Natural killer cell (primary cell): ENCODE results near the gene IP6K3. TPM values are rescaled to one million over a fixed set of nuclear protein-coding genes. Genes with fewer than 3 reads are reported as not detected.

Experiments
- ATAC-seq, 3 donors: fragments of 150-1000 bp in 2 of 3; fragments of 200-7000 bp in 1 of 3; cut with Tn5 transposase; 1 replicate in 1 of 3; 2 replicates in 2 of 3; pipeline ENCODE4 v1.10.0; 2021; ENCODE audit warnings: mild to moderate bottlenecking in 2 of 3, moderate library complexity in 2 of 3
- DNase-seq, 2 donors: peaks; one replicate each; pipeline versions ENCODE4 v3.0.0 to v3.0.0-alpha.2; 2013 to 2021; ENCODE audit warnings: mixed read lengths in 1 of 2
- H3K27ac ChIP-seq: one replicate; pipeline ENCODE4 v1.5.1; 2013; ENCODE audit warnings: mild to moderate bottlenecking, low read length
- H3K27me3 ChIP-seq: one replicate; pipeline ENCODE4 v1.6.1; 2013; ENCODE audit warnings: low read length; ENCODE audit not compliant: control insufficient read depth, insufficient read depth
- H3K36me3 ChIP-seq: one replicate; pipeline ENCODE4 v1.6.1; 2013; ENCODE audit warnings: low read length; ENCODE audit not compliant: control insufficient read depth, insufficient read depth
- H3K4me1 ChIP-seq: one replicate; pipeline ENCODE4 v1.6.1; 2013; ENCODE audit warnings: low read length; ENCODE audit not compliant: control insufficient read depth, insufficient read depth
- H3K4me3 ChIP-seq: one replicate; pipeline ENCODE4 v1.5.1; 2013; ENCODE audit warnings: low read length
- H3K9me3 ChIP-seq: one replicate; pipeline ENCODE4 v1.6.1; 2013; ENCODE audit warnings: low read length; ENCODE audit not compliant: control insufficient read depth, insufficient read depth
- H3K27ac Mint-ChIP-seq, 2 donors: one replicate each; pipeline ENCODE4 v1.8.0; 2022; ENCODE audit warnings: mild to moderate bottlenecking in 2 of 2, mixed read lengths in 2 of 2, moderate library complexity in 1 of 2
- H3K27me3 Mint-ChIP-seq, 2 donors: one replicate each; pipeline ENCODE4 v1.8.0; 2022; ENCODE audit warnings: low read depth in 2 of 2, mixed read lengths in 2 of 2
- H3K36me3 Mint-ChIP-seq: one replicate; pipeline ENCODE4 v1.8.0; 2022; ENCODE audit warnings: mixed read lengths
- H3K4me1 Mint-ChIP-seq, 2 donors: one replicate each; pipeline ENCODE4 v1.8.0; 2022; ENCODE audit warnings: mixed read lengths in 2 of 2
- H3K4me3 Mint-ChIP-seq: one replicate; pipeline ENCODE4 v1.8.0; 2022; ENCODE audit warnings: mild to moderate bottlenecking, moderate library complexity, mixed read lengths
- H3K9me3 Mint-ChIP-seq, 2 donors: one replicate each; pipeline ENCODE4 v1.8.0; 2022; ENCODE audit warnings: mixed read lengths in 2 of 2
- WGBS: methylation state at CpG from one replicate; pipeline ENCODE4 v1.1.7; 2013; ENCODE audit warnings: missing lambda C conversion rate; ENCODE audit not compliant: insufficient coverage; 5-methylcytosine and 5-hydroxymethylcytosine counted together
- intact Hi-C: fragments of 100-400 bp; cut with micrococcal nuclease; formaldehyde crosslinking; loops from one replicate; pipeline ENCODE4 v1.14.2; 2022
- total RNA-seq, 4 donors: library from RNA; stranded (reverse); fragments of 120-200 nt in 1 of 4; gene quantifications; one replicate each; pipeline versions ENCODE4 v1.2.3 to v1.2.4, GENCODE V29; 2013 to 2022
- TF ChIP-seq, protein P1 (sequence below): fragments of 200-600 bp; IDR thresholded peaks from one replicate; pipeline ENCODE4 v1.8.0; 2022; ENCODE audit warnings: antibody characterized with exemption

IP6K3 gene
- total RNA-seq, 3 donors from 2014 or later (not counting 1 experiment from before 2014, with no cell fraction given): not detected

DNA sequence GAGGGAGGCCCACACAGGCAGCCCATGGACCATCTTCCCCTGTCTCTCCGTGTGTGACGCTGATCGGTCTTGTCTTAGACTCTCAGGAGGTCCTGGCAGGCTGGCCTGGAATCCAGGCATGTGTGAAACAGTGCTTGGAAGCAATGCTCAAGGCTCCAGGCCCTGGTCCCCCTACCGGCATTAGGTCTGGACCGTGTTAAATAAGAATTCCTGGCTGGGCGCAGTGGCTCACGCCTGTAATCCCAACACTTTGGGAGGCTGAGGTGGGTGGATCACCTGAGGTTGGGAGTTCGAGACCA lies 13.0 kb downstream of the IP6K3 start:
- Mint-ChIP-seq H3K36me3 (no peaks in the 10 kb centered on the region), H3K4me3 (no peak overlapping the region), H3K9me3 (no peaks in the 10 kb centered on the region), H3K4me1 (no peaks in the 10 kb centered on the region), H3K27ac (no peak overlapping the region), H3K27me3 (no peaks in the 10 kb centered on the region)
- Histone ChIP-seq H3K4me3 (no peak overlapping the region), H3K36me3 (no peaks in the 10 kb centered on the region), H3K9me3 (no peaks in the 10 kb centered on the region), H3K27me3 (no peaks in the 10 kb centered on the region), H3K4me1 (no peaks in the 10 kb centered on the region), H3K27ac (no peak overlapping the region)
- WGBS: 97% methylated on average over 8 of the region's 8 CpGs
- TF ChIP-seq, protein P1, sequence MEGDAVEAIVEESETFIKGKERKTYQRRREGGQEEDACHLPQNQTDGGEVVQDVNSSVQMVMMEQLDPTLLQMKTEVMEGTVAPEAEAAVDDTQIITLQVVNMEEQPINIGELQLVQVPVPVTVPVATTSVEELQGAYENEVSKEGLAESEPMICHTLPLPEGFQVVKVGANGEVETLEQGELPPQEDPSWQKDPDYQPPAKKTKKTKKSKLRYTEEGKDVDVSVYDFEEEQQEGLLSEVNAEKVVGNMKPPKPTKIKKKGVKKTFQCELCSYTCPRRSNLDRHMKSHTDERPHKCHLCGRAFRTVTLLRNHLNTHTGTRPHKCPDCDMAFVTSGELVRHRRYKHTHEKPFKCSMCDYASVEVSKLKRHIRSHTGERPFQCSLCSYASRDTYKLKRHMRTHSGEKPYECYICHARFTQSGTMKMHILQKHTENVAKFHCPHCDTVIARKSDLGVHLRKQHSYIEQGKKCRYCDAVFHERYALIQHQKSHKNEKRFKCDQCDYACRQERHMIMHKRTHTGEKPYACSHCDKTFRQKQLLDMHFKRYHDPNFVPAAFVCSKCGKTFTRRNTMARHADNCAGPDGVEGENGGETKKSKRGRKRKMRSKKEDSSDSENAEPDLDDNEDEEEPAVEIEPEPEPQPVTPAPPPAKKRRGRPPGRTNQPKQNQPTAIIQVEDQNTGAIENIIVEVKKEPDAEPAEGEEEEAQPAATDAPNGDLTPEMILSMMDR: no peak
- DNase-seq (no peak), ATAC-seq (no peak)
- intact Hi-C loops: no loop called here

DNA sequence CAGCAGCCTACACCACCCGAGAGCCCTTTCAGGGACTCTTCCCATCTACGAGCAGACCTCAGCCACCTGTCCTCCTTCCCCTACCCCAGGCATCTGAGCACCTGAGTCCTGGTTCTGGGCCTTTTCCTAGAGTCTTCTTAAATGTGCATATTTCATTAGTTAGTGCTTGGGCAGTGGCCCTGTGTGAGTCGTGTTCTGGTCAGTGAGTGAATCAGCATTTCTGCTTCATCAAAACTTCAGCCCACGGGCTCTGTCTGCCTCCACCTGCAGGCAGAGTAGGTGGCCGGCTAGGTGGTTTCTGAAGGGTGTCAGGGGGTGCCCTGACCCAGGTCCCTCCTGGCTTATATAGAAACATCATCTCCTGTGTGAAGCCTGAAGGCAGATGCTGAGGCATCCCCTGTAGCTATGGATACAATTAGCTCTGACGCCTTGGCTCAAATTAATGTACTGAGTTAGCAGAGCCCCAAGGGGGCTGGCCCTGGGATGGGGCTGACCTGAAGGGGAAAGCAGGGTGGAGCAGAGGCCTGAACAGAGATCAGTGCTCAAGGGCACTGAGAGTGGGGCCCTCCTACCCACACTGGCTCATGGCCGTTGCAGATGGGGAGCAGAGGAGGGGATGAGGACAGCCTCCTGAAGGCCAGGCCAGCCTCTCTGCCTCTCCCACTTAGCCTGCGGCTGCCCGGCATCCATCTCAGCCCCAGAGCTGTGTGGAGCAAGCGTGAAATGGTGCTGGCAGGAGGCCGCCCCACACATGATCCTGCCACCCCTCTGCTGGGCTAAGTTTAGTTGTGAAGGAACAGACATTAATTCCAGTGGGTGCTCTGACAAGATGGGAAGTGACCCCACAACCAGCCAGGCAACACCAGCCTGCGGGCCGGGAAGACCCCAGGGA lies 13.6 kb downstream of the IP6K3 start:
- no peak overlapping the region for H3K27ac Mint-ChIP-seq

DNA sequence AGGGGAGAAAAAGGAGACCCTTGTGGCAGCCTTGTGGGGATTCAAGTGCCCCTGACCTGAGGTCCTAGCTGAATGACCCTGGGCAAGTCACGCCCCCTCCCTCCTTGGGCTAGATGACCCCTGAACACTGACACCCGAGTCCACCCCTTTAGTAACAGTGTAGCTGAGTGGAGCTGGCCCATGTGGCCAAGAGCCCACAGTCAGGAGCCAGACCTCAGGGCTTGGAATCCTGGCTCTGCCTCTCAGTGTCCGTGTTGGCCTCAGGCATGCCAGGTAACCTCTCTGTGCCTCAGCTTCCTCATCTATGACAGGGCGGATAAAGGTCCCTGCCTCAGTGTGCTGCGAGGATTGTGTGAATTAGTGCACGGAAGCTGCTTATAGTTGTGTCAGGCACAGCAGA lies 14.3 kb downstream of the IP6K3 start:
- intact Hi-C loops: no loop called here
- Mint-ChIP-seq H3K27ac (no peak overlapping the region), H3K9me3 (no peaks in the 10 kb centered on the region), H3K4me3 (no peak overlapping the region), H3K4me1 (no peaks in the 10 kb centered on the region), H3K36me3 (no peaks in the 10 kb centered on the region), H3K27me3 (no peaks in the 10 kb centered on the region)
- TF ChIP-seq, protein P1: no peak
- DNase-seq (no peak), ATAC-seq (no peak)
- 95% methylated on average over 6 of the region's 6 CpGs for WGBS
- Histone ChIP-seq H3K4me3 (no peak overlapping the region), H3K36me3 (no peaks in the 10 kb centered on the region), H3K4me1 (no peaks in the 10 kb centered on the region), H3K27me3 (no peaks in the 10 kb centered on the region), H3K27ac (no peak overlapping the region), H3K9me3 (no peaks in the 10 kb centered on the region)

More for the DNA sequence above, 13.6 kb downstream of the IP6K3 start:
- H3K36me3 ChIP-seq: no peaks in the 10 kb centered on the region
- H3K4me1 Mint-ChIP-seq: no peaks in the 10 kb centered on the region
- no peaks in the 10 kb centered on the region for H3K36me3 Mint-ChIP-seq
- DNase-seq: no peak
- H3K9me3 Mint-ChIP-seq: no peaks in the 10 kb centered on the region
- H3K27ac ChIP-seq: no peak overlapping the region
- no peak overlapping the region for H3K4me3 Mint-ChIP-seq
- no peaks in the 10 kb centered on the region for H3K27me3 Mint-ChIP-seq
- no peaks in the 10 kb centered on the region for H3K4me1 ChIP-seq
- TF ChIP-seq, protein P1: no peak
- intact Hi-C loops: no loop called here
- no peaks in the 10 kb centered on the region for H3K27me3 ChIP-seq
- 83% methylated on average over 13 of the region's 13 CpGs for WGBS
- no peaks in the 10 kb centered on the region for H3K9me3 ChIP-seq
- no peak overlapping the region for H3K4me3 ChIP-seq
- ATAC-seq: peak in 1 of 3 donors; percentile 12
